ENCODE data around the gene HAGHL.

DNA sequence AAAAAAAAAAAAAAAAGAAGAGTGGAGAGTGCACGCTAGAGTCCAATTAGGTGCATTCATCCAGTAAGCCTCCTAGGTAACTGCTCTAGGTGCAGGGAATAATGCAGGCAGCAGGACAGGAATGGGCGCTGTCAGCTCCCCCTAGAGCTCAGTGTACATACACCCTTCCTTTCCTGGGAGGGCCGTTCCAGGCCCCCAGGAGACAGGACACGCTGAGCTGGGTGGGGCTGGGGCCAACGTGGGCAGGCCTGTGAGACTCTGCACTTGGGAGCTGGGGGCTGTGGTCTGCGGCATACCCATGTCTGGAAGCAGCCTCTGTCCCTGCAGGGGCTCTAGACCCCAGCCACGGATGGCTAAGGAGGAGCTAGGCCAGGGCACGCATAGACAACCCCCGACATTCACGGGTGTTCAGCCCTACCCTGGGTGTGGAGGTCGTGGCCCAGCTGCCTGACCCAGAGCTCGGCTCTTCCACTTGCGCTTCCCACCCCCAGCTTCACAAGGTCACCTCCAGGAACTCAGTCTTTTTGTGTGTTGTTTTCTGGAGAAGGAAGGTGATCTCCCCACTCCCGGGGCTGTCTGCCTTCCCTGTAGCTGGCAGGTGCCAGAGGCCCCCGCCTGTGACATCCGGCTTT is 7.0 kb upstream of the HAGHL start:
- TF ChIP-seq CTCF (IDR thresholded peaks at IDR 0.05) (no peak), POLR2A (IDR thresholded peaks at IDR 0.05) (no peak)

Measured in adrenal gland (tissue), 5 donors.